Activated CD8-positive, alpha-beta T cell treated with anti-CD3 and anti-CD28 coated beads for 36 hours (primary cell): ENCODE results near the gene FATE1. TPM values are rescaled to one million over a fixed set of nuclear protein-coding genes. Genes with fewer than 3 reads are reported as not detected.

Experiments
- ATAC-seq: fragments of 200-7000 bp; cut with Tn5 transposase; one replicate; pipeline ENCODE4 v1.10.0; 2021; ENCODE audit warnings: mild to moderate bottlenecking, moderate library complexity
- CTCF ChIA-PET: fragments of 350-600 bp; sonication (Branson Sonifier 250); formaldehyde crosslinking; loops from one replicate; lab custom pipeline; 2021; ENCODE audit warnings: antibody characterized with exemption; lab: Charles Lee
- POLR2A ChIA-PET: fragments of 350-600 bp; sonication (Branson Sonifier 250); formaldehyde crosslinking; loops from one replicate; lab custom pipeline; 2021; ENCODE audit warnings: antibody characterized with exemption; lab: Charles Lee
- DNase-seq: peaks from one replicate; pipeline ENCODE4 v3.0.0-alpha.2; 2020
- H3K27ac Mint-ChIP-seq: one replicate; pipeline ENCODE4 v1.8.0; 2021; ENCODE audit warnings: mild to moderate bottlenecking, mixed read lengths
- H3K27me3 Mint-ChIP-seq: one replicate; pipeline ENCODE4 v1.8.0; 2021; ENCODE audit warnings: mixed read lengths
- H3K36me3 Mint-ChIP-seq: one replicate; pipeline ENCODE4 v1.8.0; 2021; ENCODE audit warnings: low read depth, mixed read lengths
- H3K4me1 Mint-ChIP-seq: one replicate; pipeline ENCODE4 v1.8.0; 2021; ENCODE audit warnings: low read depth, mixed read lengths
- H3K4me3 Mint-ChIP-seq: one replicate; pipeline ENCODE4 v1.8.0; 2021; ENCODE audit warnings: mild to moderate bottlenecking, moderate library complexity, mixed read lengths
- H3K9me3 Mint-ChIP-seq: one replicate; pipeline ENCODE4 v1.8.0; 2021; ENCODE audit warnings: mixed read lengths
- intact Hi-C: fragments of 100-400 bp; cut with micrococcal nuclease; formaldehyde crosslinking; loops from one replicate; pipeline ENCODE4 v1.10.0; 2022
- total RNA-seq, 2 experiments: library from RNA; stranded (reverse); gene quantifications; one replicate each; pipeline ENCODE4 v1.2.3, GENCODE V29; 2021
- TF ChIP-seq, protein P1 (sequence below): fragments of 200-600 bp; IDR thresholded peaks from one replicate; pipeline ENCODE4 v1.8.0; 2022; ENCODE audit warnings: antibody characterized with exemption, mild to moderate bottlenecking

FATE1 gene
- total RNA-seq, 2 experiments from 2014 or later, result not detected

DNA sequence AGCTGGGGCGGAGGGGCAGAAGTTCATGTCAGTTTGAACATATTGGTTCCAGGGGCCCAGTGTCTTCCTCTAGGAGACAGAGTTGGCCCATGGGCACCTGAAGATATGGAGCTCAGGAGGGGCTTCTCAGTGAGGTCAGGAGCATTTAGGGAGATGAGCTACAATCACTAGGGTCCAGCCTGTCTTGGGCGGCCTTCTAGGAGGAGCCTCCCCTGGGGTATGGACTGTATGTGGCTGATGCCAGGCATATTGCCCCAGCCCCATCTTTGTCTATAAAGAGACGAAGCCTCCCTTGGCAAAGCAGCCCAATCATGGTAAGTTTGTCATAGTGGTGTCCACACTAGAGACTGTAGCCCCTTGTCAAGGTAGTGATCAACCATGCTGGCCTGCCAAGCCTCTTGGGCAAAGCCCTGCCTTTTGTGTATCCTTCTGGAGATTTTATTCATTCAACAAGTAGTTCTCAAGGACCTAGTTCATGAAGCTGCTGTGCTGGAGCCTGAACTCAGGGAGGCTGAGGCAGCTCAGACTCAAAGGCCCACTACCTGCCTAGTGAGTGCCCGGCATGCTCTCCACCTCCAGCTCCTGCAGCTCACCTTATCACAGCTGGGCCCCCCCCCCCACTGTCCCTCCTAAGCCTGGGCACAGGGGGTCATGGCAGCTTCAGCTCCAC is 13.4 kb downstream of the FATE1 start:
- CTCF ChIA-PET, result no interaction called here
- no peaks in the 10 kb centered on the region for H3K4me1 Mint-ChIP-seq
- TF ChIP-seq, protein P1, sequence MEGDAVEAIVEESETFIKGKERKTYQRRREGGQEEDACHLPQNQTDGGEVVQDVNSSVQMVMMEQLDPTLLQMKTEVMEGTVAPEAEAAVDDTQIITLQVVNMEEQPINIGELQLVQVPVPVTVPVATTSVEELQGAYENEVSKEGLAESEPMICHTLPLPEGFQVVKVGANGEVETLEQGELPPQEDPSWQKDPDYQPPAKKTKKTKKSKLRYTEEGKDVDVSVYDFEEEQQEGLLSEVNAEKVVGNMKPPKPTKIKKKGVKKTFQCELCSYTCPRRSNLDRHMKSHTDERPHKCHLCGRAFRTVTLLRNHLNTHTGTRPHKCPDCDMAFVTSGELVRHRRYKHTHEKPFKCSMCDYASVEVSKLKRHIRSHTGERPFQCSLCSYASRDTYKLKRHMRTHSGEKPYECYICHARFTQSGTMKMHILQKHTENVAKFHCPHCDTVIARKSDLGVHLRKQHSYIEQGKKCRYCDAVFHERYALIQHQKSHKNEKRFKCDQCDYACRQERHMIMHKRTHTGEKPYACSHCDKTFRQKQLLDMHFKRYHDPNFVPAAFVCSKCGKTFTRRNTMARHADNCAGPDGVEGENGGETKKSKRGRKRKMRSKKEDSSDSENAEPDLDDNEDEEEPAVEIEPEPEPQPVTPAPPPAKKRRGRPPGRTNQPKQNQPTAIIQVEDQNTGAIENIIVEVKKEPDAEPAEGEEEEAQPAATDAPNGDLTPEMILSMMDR, result no peak
- intact Hi-C loops, result no loop called here
- no peaks in the 10 kb centered on the region for H3K36me3 Mint-ChIP-seq
- peaks cover 2% of the 10 kb centered on the region for H3K27me3 Mint-ChIP-seq
- DNase-seq, result no peak
- no peak for ATAC-seq
- POLR2A ChIA-PET, result no interaction called here
- H3K9me3 Mint-ChIP-seq, result no peaks in the 10 kb centered on the region
- no peak overlapping the region for H3K4me3 Mint-ChIP-seq
- H3K27ac Mint-ChIP-seq, result no peak overlapping the region

- ATAC-seq (no peak), DNase-seq (no peak)
- H3K36me3 Mint-ChIP-seq, result no peaks in the 10 kb centered on the region
- H3K4me1 Mint-ChIP-seq, result no peaks in the 10 kb centered on the region
- H3K4me3 Mint-ChIP-seq, result no peak within 1 kb of the TSS
- intact Hi-C loops, result no loop called here
- H3K27ac Mint-ChIP-seq, result no peak within 1 kb of the TSS
- POLR2A ChIA-PET, result no interaction called here
- no peaks in the 10 kb centered on the region for H3K9me3 Mint-ChIP-seq
- TF ChIP-seq, protein P1, result no peak
- H3K27me3 Mint-ChIP-seq, result peaks cover 2% of the 10 kb centered on the region
- CTCF ChIA-PET, result no interaction called here
Observed at GRCh38 chrX:151734446-151734845, 18.6 kb downstream of the FATE1 start, which contains the start of gene CNGA2. CNGA2 (plus strand) TSS chrX:151734746; CDS start chrX:151738484, 3,738 bp downstream.

DNA sequence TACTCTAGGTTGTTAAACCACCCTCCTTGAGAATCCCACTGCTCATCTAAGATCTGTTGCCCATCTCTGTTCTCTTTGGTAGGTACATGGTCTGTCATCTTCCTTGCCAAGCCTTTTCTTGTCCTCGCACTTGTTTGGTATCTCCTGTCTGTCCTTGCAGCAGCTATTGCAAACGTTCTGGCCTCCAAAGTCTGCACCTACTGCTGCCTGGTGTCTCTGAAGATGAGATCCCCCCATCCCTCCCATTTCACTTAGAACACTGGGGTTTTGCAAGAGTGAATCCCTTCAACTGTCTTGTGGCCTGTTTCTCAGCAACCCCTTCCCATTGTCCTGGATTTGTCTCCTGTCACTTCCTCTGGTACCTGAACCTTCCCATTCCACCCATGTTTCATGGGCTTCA is 19.4 kb downstream of the FATE1 start:
- DNase-seq, result no peak
- H3K4me1 Mint-ChIP-seq, result no peaks in the 10 kb centered on the region
- POLR2A ChIA-PET, result no interaction called here
- TF ChIP-seq, protein P1, result no peak
- intact Hi-C loops, result no loop called here
- ATAC-seq, result no peak
- no peak overlapping the region for H3K27ac Mint-ChIP-seq
- H3K4me3 Mint-ChIP-seq, result no peak overlapping the region
- no peaks in the 10 kb centered on the region for H3K36me3 Mint-ChIP-seq
- CTCF ChIA-PET, result no interaction called here
- peaks cover 2% of the 10 kb centered on the region for H3K27me3 Mint-ChIP-seq
- H3K9me3 Mint-ChIP-seq, result no peaks in the 10 kb centered on the region

DNA sequence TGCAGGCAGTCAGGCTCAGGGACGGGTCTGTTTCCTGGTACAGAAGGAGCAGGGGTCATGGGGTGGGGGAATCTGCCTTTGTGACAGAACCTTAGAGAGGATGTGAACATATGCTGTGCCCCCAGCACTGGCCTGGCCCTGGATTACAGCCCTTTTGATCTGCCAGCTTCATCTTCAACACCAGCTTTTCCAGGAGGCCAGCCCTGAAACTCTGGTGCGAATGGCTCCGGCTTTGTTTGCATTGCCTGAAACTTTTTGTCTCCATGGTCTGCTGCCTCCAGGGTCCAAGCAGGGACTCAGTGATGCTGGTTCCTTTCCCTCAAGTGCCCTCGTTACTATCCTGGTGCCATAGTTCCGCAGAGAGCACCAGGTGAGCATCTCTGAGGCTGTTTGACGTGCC is 20.9 kb downstream of the FATE1 start:
- H3K27ac Mint-ChIP-seq, result no peak overlapping the region
- no peak overlapping the region for H3K4me3 Mint-ChIP-seq
- ATAC-seq, result no peak
- no peaks in the 10 kb centered on the region for H3K4me1 Mint-ChIP-seq
- POLR2A ChIA-PET, result no interaction called here
- no peak for DNase-seq
- CTCF ChIA-PET, result no interaction called here
- H3K27me3 Mint-ChIP-seq, result peaks cover 4% of the 10 kb centered on the region
- intact Hi-C loops, result no loop called here
- H3K36me3 Mint-ChIP-seq, result no peaks in the 10 kb centered on the region
- TF ChIP-seq, protein P1, result no peak
- H3K9me3 Mint-ChIP-seq, result no peaks in the 10 kb centered on the region

GRCh38 chrX:151737494-151737893 is 21.7 kb downstream of the FATE1 start:
- Mint-ChIP-seq H3K27me3 (peaks cover 4% of the 10 kb centered on the region), H3K4me3 (no peak overlapping the region), H3K36me3 (no peaks in the 10 kb centered on the region), H3K27ac (no peak overlapping the region), H3K4me1 (no peaks in the 10 kb centered on the region), H3K9me3 (no peaks in the 10 kb centered on the region)
- TF ChIP-seq, protein P1, result no peak
- no peak for ATAC-seq
- no peak for DNase-seq
- CTCF ChIA-PET, result no interaction called here
- intact Hi-C loops, result no loop called here
- POLR2A ChIA-PET, result no interaction called here
